HEK293T (cell line): Measurements from ENCODE around the gene PCP4L1.

Source experiments
- BHLHE40 ChIP-seq: fragments of 450-650 bp; IDR thresholded peaks from 2 replicates; pipeline ENCODE4 v1.6.1; 2016; ENCODE audit warnings: mild to moderate bottlenecking, moderate library complexity, borderline replicate concordance
- FOXK2 ChIP-seq: fragments of 450-650 bp; IDR thresholded peaks from 2 replicates; pipeline ENCODE4 v1.6.1; 2016; ENCODE audit warnings: mild to moderate bottlenecking
- FOXM1 ChIP-seq: fragments of 450-650 bp; IDR thresholded peaks from 2 replicates; pipeline ENCODE4 v1.6.1; 2017; ENCODE audit warnings: mild to moderate bottlenecking, borderline replicate concordance
- SUZ12 ChIP-seq: fragments of 450-650 bp; IDR thresholded peaks from 2 replicates; pipeline ENCODE4 v1.6.1; 2016; ENCODE audit warnings: mild to moderate bottlenecking
- TARDBP ChIP-seq: fragments of 450-650 bp; IDR thresholded peaks from 2 replicates; pipeline ENCODE4 v1.6.1; 2016
- ZNF384 ChIP-seq: fragments of 450-650 bp; IDR thresholded peaks from 2 replicates; pipeline ENCODE4 v1.6.1; 2016

DNA sequence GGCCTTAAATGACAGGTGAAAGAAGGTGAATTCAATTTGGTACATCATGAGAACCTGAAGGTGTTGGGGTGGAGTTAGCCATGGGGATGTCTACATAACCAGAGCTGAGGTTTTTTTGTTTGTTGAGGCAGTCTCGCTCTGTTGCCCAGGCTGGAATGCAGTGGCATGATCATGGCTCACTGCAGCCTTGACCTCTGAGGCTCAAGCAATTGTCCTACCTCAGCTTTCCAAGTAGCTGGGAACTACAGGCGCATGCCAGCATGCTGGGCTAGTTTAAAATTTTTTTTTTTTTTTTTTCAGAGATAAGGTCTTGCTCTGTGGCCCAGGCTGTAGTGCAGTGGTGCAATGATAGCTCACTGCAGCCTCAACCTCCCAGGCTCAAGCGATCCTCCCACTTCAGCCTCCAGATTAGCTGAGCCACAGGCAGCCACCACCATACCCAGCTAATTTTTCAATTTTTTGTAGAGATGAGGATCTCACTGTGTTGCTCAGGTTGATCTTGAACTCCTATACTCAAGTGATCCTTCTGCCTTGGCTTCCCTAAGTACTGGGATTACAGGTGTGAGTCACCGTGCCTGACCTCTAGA is 53.1 kb downstream of the PCP4L1 start:
- TF ChIP-seq FOXK2 = no peak
- TF ChIP-seq SUZ12 = no peak
- TF ChIP-seq BHLHE40 = no peak
- no peak for TF ChIP-seq TARDBP
- no peak for TF ChIP-seq ZNF384
- no peak for TF ChIP-seq FOXM1
